ENCODE results near the gene PGM1.

The PGM1 gene

GRCh38 chr1:63600248-63600647 lies 7.0 kb downstream of the PGM1 start:
- H3K4me1 ChIP-seq (ENCODE audit: control insufficient read depth, low read length), result peaks cover 5% of the 10 kb centered on the region
- H3K79me2 ChIP-seq (ENCODE audit: control insufficient read depth, low read length), result peaks cover 45% of the 10 kb centered on the region
- H3K4me2 ChIP-seq (ENCODE audit: low read length), result no peak overlapping the region

GRCh38 chr1:63601061-63601460 lies 7.8 kb downstream of the PGM1 start:
- Histone ChIP-seq H3K9me3 (ENCODE audit: control insufficient read depth, insufficient read depth, low read length) (no peaks in the 10 kb centered on the region), H3K27ac (ENCODE audit: low read depth, low read length) (no peak overlapping the region), H3K36me3 (ENCODE audit: control insufficient read depth, low read length) (peaks cover 3% of the 10 kb centered on the region; the same call in 1 of the 2 replicates), H3K27me3 (ENCODE audit: control insufficient read depth, low read length) (no peaks in the 10 kb centered on the region), H3K4me2 (ENCODE audit: low read length) (no peak overlapping the region), H3K79me2 (ENCODE audit: control insufficient read depth, low read length) (peaks cover 37% of the 10 kb centered on the region), H4K20me1 (ENCODE audit: control insufficient read depth, insufficient read depth, low read depth, low read length) (no peaks in the 10 kb centered on the region), H3F3A (ENCODE audit: control insufficient read depth, insufficient read depth) (no peaks in the 10 kb centered on the region), H3K4me1 (ENCODE audit: control insufficient read depth, low read length) (no peaks in the 10 kb centered on the region), H3K4me3 (ENCODE audit: low read length) (no peak overlapping the region), H3K9me2 (replicated peaks; ENCODE audit: control insufficient read depth, low read length) (no peaks in the 10 kb centered on the region)
- TF ChIP-seq CTCF (IDR thresholded peaks at IDR 0.05; ENCODE audit: low read depth, low read length, poor library complexity, severe bottlenecking) (no peak), EZH2phosphoT487 (IDR thresholded peaks at IDR 0.05; ENCODE audit: borderline replicate concordance, low read length) (no peak)

More at GRCh38 chr1:63600248-63600647, 7.0 kb downstream of the PGM1 start:
- no peak overlapping the region for H3K4me3 ChIP-seq (ENCODE audit: low read length)
- no peak overlapping the region for H3K27ac ChIP-seq (ENCODE audit: low read depth, low read length)
- H3K9me3 ChIP-seq (ENCODE audit: control insufficient read depth, insufficient read depth, low read length), result no peaks in the 10 kb centered on the region
- H3K9me2 ChIP-seq (replicated peaks; ENCODE audit: control insufficient read depth, low read length), result no peaks in the 10 kb centered on the region
- no peaks in the 10 kb centered on the region for H3K27me3 ChIP-seq (ENCODE audit: control insufficient read depth, low read length)
- H3F3A ChIP-seq (ENCODE audit: control insufficient read depth, insufficient read depth), result no peaks in the 10 kb centered on the region
- H3K36me3 ChIP-seq (ENCODE audit: control insufficient read depth, low read length), result peaks cover 9% of the 10 kb centered on the region
- no peak for TF ChIP-seq CTCF (IDR thresholded peaks at IDR 0.05; ENCODE audit: low read depth, low read length, poor library complexity, severe bottlenecking)
- TF ChIP-seq EZH2phosphoT487 (IDR thresholded peaks at IDR 0.05; ENCODE audit: borderline replicate concordance, low read length), result no peak
- H4K20me1 ChIP-seq (ENCODE audit: control insufficient read depth, insufficient read depth, low read depth, low read length), result no peaks in the 10 kb centered on the region

GRCh38 chr1:63601463-63601862 lies 8.3 kb downstream of the PGM1 start:
- H3K4me2 ChIP-seq (ENCODE audit: low read length), result no peak overlapping the region
- no peaks in the 10 kb centered on the region for H3K4me1 ChIP-seq (ENCODE audit: control insufficient read depth, low read length)
- H3K79me2 ChIP-seq (ENCODE audit: control insufficient read depth, low read length), result peaks cover 37% of the 10 kb centered on the region
- no peaks in the 10 kb centered on the region for H3K9me2 ChIP-seq (replicated peaks; ENCODE audit: control insufficient read depth, low read length)
- H3F3A ChIP-seq (ENCODE audit: control insufficient read depth, insufficient read depth), result no peaks in the 10 kb centered on the region
- no peak overlapping the region for H3K4me3 ChIP-seq (ENCODE audit: low read length)
- no peaks in the 10 kb centered on the region for H3K27me3 ChIP-seq (ENCODE audit: control insufficient read depth, low read length)
- peaks cover 3% of the 10 kb centered on the region; the same call in 1 of the 2 replicates for H3K36me3 ChIP-seq (ENCODE audit: control insufficient read depth, low read length)
- H3K9me3 ChIP-seq (ENCODE audit: control insufficient read depth, insufficient read depth, low read length), result no peaks in the 10 kb centered on the region
- H4K20me1 ChIP-seq (ENCODE audit: control insufficient read depth, insufficient read depth, low read depth, low read length), result no peaks in the 10 kb centered on the region
- H3K27ac ChIP-seq (ENCODE audit: low read depth, low read length), result no peak overlapping the region
- no peak for TF ChIP-seq CTCF (IDR thresholded peaks at IDR 0.05; ENCODE audit: low read depth, low read length, poor library complexity, severe bottlenecking)
- no peak for TF ChIP-seq EZH2phosphoT487 (IDR thresholded peaks at IDR 0.05; ENCODE audit: borderline replicate concordance, low read length)
